Rectal smooth muscle tissue (tissue), 1 donor: ENCODE results near the gene INTS6.

Source experiments
- H3K27ac ChIP-seq: one replicate; pipeline ENCODE4 v1.7.0; 2013; ENCODE audit warnings: low read depth, low read length, inconsistent platforms
- H3K27me3 ChIP-seq: one replicate; pipeline ENCODE4 v1.7.0; 2013; ENCODE audit warnings: low read length; ENCODE audit not compliant: control insufficient read depth, insufficient read depth
- H3K36me3 ChIP-seq: one replicate; pipeline ENCODE4 v1.7.0; 2013; ENCODE audit warnings: low read length; ENCODE audit not compliant: control insufficient read depth, insufficient read depth
- H3K4me1 ChIP-seq: one replicate; pipeline ENCODE4 v1.7.0; 2013; ENCODE audit warnings: low read length; ENCODE audit not compliant: control insufficient read depth, insufficient read depth
- H3K4me3 ChIP-seq: one replicate; pipeline ENCODE4 v1.7.0; 2013; ENCODE audit warnings: low read length
- H3K9ac ChIP-seq: one replicate; pipeline ENCODE4 v1.7.0; 2013; ENCODE audit warnings: low read length

The INTS6 gene

GRCh38 chr13:51332566-51333361 is 120.1 kb downstream of the INTS6 start:
- Histone ChIP-seq H3K27me3 (no peaks in the 10 kb centered on the region), H3K9ac (no peak overlapping the region), H3K4me1 (no peaks in the 10 kb centered on the region), H3K4me3 (no peak overlapping the region), H3K27ac (no peak overlapping the region), H3K36me3 (no peaks in the 10 kb centered on the region)

- Histone ChIP-seq H3K4me1 (no peaks in the 10 kb centered on the region), H3K27me3 (no peaks in the 10 kb centered on the region), H3K4me3 (no peak overlapping the region), H3K36me3 (no peaks in the 10 kb centered on the region), H3K27ac (no peak overlapping the region), H3K9ac (no peak overlapping the region)
These were observed 121.4 kb downstream of the INTS6 start for GRCh38 chr13:51331354-51331861.

- no peak overlapping the region for H3K9ac ChIP-seq
These were observed 122.0 kb downstream of the INTS6 start for GRCh38 chr13:51330791-51331190.

GRCh38 chr13:51329606-51330005 is 123.2 kb downstream of the INTS6 start:
- H3K36me3 ChIP-seq = no peaks in the 10 kb centered on the region
- no peak overlapping the region for H3K9ac ChIP-seq
- H3K4me1 ChIP-seq = no peaks in the 10 kb centered on the region
- no peaks in the 10 kb centered on the region for H3K27me3 ChIP-seq
- no peak overlapping the region for H3K4me3 ChIP-seq
- H3K27ac ChIP-seq = no peak overlapping the region

More at GRCh38 chr13:51330791-51331190, 122.0 kb downstream of the INTS6 start:
- H3K4me1 ChIP-seq = no peaks in the 10 kb centered on the region
- H3K27ac ChIP-seq = no peak overlapping the region
- no peaks in the 10 kb centered on the region for H3K36me3 ChIP-seq
- H3K4me3 ChIP-seq = no peak overlapping the region
- H3K27me3 ChIP-seq = no peaks in the 10 kb centered on the region

- no peaks in the 10 kb centered on the region for H3K4me1 ChIP-seq
- no peaks in the 10 kb centered on the region for H3K36me3 ChIP-seq
- H3K4me3 ChIP-seq = no peak overlapping the region
- H3K27me3 ChIP-seq = no peaks in the 10 kb centered on the region
- H3K27ac ChIP-seq = no peak overlapping the region
- H3K9ac ChIP-seq = no peak overlapping the region
These were observed 124.3 kb downstream of the INTS6 start for GRCh38 chr13:51328488-51328887.

- H3K27ac ChIP-seq = no peak overlapping the region
- no peak overlapping the region for H3K9ac ChIP-seq
- H3K4me3 ChIP-seq = no peak overlapping the region
These were observed 124.9 kb downstream of the INTS6 start for GRCh38 chr13:51327961-51328360.

GRCh38 chr13:51326777-51327176 is 126.1 kb downstream of the INTS6 start:
- H3K9ac ChIP-seq = no peak overlapping the region
- H3K27ac ChIP-seq = no peak overlapping the region
- no peaks in the 10 kb centered on the region for H3K36me3 ChIP-seq
- H3K27me3 ChIP-seq = no peaks in the 10 kb centered on the region
- H3K4me1 ChIP-seq = no peaks in the 10 kb centered on the region
- no peak overlapping the region for H3K4me3 ChIP-seq

More at GRCh38 chr13:51327961-51328360, 124.9 kb downstream of the INTS6 start:
- H3K27me3 ChIP-seq = no peaks in the 10 kb centered on the region
- H3K36me3 ChIP-seq = no peaks in the 10 kb centered on the region
- no peaks in the 10 kb centered on the region for H3K4me1 ChIP-seq

GRCh38 chr13:51325837-51326236 is 127.0 kb downstream of the INTS6 start:
- H3K27ac ChIP-seq = no peak overlapping the region
- no peaks in the 10 kb centered on the region for H3K36me3 ChIP-seq
- no peak overlapping the region for H3K4me3 ChIP-seq
- no peaks in the 10 kb centered on the region for H3K27me3 ChIP-seq
- H3K9ac ChIP-seq = no peak overlapping the region
- no peaks in the 10 kb centered on the region for H3K4me1 ChIP-seq

GRCh38 chr13:51324714-51325420 is 128.0 kb downstream of the INTS6 start:
- H3K4me1 ChIP-seq = no peaks in the 10 kb centered on the region
- no peak overlapping the region for H3K4me3 ChIP-seq
- no peak overlapping the region for H3K27ac ChIP-seq
- H3K9ac ChIP-seq = no peak overlapping the region
- H3K36me3 ChIP-seq = no peaks in the 10 kb centered on the region
- H3K27me3 ChIP-seq = no peaks in the 10 kb centered on the region

- no peak overlapping the region for H3K27ac ChIP-seq
- no peaks in the 10 kb centered on the region for H3K36me3 ChIP-seq
- no peak overlapping the region for H3K9ac ChIP-seq
- H3K27me3 ChIP-seq = no peaks in the 10 kb centered on the region
- H3K4me1 ChIP-seq = no peaks in the 10 kb centered on the region
- H3K4me3 ChIP-seq = no peak overlapping the region
These were observed 128.9 kb downstream of the INTS6 start for GRCh38 chr13:51323824-51324511.

GRCh38 chr13:51322826-51323225 is 130.0 kb downstream of the INTS6 start:
- Histone ChIP-seq H3K4me1 (no peaks in the 10 kb centered on the region), H3K4me3 (no peak overlapping the region), H3K27ac (no peak overlapping the region), H3K36me3 (no peaks in the 10 kb centered on the region), H3K9ac (no peak overlapping the region), H3K27me3 (no peaks in the 10 kb centered on the region)

GRCh38 chr13:51321836-51322235 is 131.0 kb downstream of the INTS6 start:
- Histone ChIP-seq H3K36me3 (no peaks in the 10 kb centered on the region), H3K4me1 (no peaks in the 10 kb centered on the region), H3K9ac (no peak overlapping the region), H3K27ac (no peak overlapping the region), H3K27me3 (no peaks in the 10 kb centered on the region), H3K4me3 (no peak overlapping the region)
